IPS-18a (cell line): ENCODE measurements around the gene ADRA2A.

Experiments used
- H3K27ac ChIP-seq: one replicate; pipeline ENCODE4 v1.5.1; 2013; ENCODE audit warnings: low read length
- H3K27me3 ChIP-seq: one replicate; pipeline ENCODE4 v1.6.1; 2013; ENCODE audit warnings: mild to moderate bottlenecking, low read length; ENCODE audit not compliant: control insufficient read depth, insufficient read depth
- H3K36me3 ChIP-seq: one replicate; pipeline ENCODE4 v1.6.1; 2013; ENCODE audit warnings: low read depth, low read length; ENCODE audit not compliant: control insufficient read depth
- H3K4me1 ChIP-seq: one replicate; pipeline ENCODE4 v1.6.1; 2013; ENCODE audit warnings: low read depth, low read length; ENCODE audit not compliant: control insufficient read depth
- H3K4me3 ChIP-seq: one replicate; pipeline ENCODE4 v1.5.1; 2013; ENCODE audit warnings: low read length
- H3K9ac ChIP-seq: one replicate; pipeline ENCODE4 v1.6.1; 2013; ENCODE audit warnings: mild to moderate bottlenecking, low read length, moderate library complexity
- H3K9me3 ChIP-seq: one replicate; pipeline ENCODE4 v1.6.1; 2013; ENCODE audit warnings: low read depth, low read length; ENCODE audit not compliant: control insufficient read depth

ADRA2A gene

DNA sequence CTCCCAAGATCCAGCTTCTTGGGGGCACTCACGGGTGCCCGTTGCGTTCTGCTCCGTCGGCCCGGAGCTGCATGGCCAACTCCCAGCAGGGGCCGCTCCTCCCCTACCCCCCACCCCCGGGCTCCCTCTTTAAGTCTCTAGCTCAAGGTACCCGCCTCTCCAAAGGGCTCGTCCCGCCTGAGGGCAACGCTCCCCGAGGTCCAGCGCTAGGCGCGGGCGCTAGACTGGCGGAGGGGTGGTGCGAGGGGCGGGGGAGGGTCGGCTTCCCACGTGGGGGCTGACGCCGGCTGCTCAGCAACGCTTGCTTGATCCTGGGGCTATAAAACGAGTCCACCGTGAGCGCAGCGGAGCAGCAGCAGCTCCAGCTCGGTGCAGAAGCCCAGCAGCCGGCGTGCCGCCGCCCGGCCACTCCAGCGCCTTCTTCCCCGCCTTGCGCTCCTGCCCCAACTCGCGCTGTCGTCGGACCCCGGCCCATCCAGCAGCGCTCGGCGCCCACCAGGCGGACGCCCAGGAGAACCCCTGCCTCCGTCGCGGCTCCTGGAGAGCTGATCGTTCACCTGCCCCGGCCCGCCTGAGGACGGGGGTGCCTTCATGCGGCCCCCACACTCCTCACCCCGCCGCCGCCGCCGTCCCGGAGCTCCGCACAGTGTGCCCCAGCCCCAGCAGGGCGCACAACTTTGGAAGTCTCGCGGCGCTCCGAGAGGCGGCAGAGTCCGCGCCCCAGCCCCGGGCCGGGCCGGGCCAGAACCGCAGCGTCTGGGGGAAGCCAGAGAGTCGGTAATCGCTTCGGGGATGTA lies at the start of gene ADRA2A:
TSS of gene ADRA2A (plus strand) at position 348 of the 797 bp plus-strand sequence. CDS start 968 bp downstream, outside the sequence.
- Histone ChIP-seq H3K9ac (peak within 1 kb of the TSS; percentile 42), H3K4me3 (peak within 1 kb of the TSS; percentile 79), H3K27me3 (peaks cover 24% of the 10 kb centered on the region), H3K27ac (no peak within 1 kb of the TSS), H3K36me3 (no peaks in the 10 kb centered on the region), H3K4me1 (no peaks in the 10 kb centered on the region), H3K9me3 (no peaks in the 10 kb centered on the region)

DNA sequence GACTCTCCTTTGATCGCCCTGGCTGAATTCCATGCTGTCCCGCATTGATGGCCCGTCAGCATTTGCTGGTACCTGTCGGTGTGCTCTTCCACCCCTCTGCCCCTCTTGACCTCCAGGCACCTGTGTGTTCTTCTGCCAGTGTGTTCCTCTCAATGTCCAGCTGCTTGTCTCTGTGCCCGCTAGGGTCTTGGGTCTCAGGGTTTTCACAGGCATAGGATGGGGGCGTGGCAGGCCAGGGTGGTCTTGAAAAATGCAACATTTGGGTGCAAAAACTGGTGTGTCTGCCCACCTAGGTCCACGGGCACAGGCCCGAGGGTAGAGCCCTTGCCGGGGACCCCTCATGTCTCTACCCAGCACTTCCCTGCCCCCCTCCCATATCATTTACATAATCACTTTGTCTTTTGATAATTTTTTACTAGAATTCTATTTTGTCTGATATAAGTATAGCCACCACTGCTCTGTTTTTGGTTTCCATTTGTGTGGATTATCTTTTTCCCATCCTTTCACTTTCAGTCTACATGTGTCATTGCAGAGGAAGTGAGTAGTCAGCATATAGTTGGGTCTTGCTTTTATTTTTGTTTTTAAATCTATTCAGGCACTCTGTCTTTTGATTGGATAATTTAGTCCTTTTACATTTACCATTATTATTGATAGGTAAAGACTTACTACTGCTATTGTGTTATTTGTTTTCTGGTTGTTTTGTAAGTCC lies 46.6 kb upstream of the ADRA2A start:
- H3K9ac ChIP-seq: no peak overlapping the region
- H3K4me3 ChIP-seq: no peak overlapping the region
- H3K27ac ChIP-seq: no peak overlapping the region
- H3K4me1 ChIP-seq: no peaks in the 10 kb centered on the region
- no peaks in the 10 kb centered on the region for H3K9me3 ChIP-seq
- H3K27me3 ChIP-seq: no peaks in the 10 kb centered on the region
- no peaks in the 10 kb centered on the region for H3K36me3 ChIP-seq

DNA sequence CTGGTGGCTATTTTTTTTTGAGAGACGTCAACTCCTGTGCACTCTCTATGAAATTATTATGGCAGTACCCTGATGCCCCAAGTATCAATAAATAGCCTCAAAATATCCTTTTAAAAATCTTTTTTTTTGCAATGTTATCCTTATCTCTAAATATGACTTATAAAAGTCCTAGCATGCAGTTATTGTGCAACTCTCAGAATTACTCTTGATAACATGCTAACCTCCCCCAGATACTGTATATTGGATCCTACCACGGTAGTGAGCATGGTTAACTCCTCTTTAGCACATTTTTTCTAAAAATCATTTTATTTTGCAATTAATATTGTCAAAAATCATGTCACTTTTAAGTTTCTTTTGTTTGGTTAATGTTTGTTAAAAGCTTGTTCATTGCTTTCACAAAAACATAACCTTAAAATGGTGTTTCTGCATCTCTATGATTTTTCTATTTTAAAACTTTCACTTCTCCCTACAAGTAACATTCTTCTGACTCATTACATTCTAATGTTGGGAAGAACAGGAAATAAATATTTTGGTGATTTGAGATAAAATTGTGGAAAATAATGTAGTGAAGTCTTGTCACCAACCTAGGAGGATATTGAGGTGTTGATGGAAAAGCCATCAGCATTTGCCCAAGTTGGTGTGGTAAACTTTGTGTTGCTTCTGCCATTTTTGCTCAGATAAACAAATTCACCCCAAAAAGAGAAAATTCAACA lies 42.1 kb upstream of the ADRA2A start:
- Histone ChIP-seq H3K9ac (no peak overlapping the region), H3K27ac (no peak overlapping the region), H3K9me3 (peaks cover 5% of the 10 kb centered on the region), H3K4me1 (no peaks in the 10 kb centered on the region), H3K36me3 (no peaks in the 10 kb centered on the region), H3K27me3 (no peaks in the 10 kb centered on the region), H3K4me3 (no peak overlapping the region)

DNA sequence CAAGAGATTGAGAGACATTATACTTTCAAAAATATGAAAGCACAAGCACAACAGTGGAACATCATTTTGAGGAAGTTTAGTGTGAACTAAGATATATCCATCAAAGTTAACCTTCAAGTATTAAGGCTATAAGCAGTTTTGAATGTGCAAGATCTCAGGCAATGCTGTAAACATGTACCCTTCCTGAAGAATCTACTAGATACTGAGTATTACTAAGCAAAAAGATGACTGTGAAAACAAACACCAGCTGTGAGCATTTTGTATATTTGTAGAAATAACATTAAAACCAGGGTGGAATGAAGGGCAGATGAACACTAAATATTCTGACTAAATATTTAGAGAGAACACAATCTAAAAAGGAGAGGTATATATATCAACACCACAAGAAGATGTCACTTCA lies 41.3 kb upstream of the ADRA2A start:
- peaks cover 8% of the 10 kb centered on the region for H3K9me3 ChIP-seq
- H3K27me3 ChIP-seq: no peaks in the 10 kb centered on the region
- no peak overlapping the region for H3K9ac ChIP-seq
- H3K4me3 ChIP-seq: no peak overlapping the region
- no peaks in the 10 kb centered on the region for H3K36me3 ChIP-seq
- H3K4me1 ChIP-seq: no peaks in the 10 kb centered on the region
- no peak overlapping the region for H3K27ac ChIP-seq

DNA sequence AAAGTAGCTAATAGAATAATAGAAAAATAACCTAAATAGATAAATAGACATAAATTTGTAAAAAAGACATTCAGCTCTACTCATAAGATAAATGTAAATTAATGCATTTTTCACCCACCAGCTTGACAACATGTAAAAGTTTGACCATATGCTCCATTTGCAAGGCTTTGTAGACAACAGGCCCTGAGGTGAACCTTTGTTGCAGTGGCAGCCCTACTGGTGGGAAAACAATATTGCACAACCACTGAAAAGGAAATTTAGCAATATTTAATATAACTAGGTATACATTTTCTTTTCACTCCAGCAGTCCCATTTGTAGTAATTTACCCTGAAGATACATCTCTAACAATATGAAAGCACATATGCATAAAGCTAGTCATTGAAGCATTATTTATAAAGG lies 39.0 kb upstream of the ADRA2A start:
- no peak overlapping the region for H3K9ac ChIP-seq
- H3K9me3 ChIP-seq: peaks cover 11% of the 10 kb centered on the region
- H3K27ac ChIP-seq: no peak overlapping the region
- no peak overlapping the region for H3K4me3 ChIP-seq
- no peaks in the 10 kb centered on the region for H3K36me3 ChIP-seq
- H3K4me1 ChIP-seq: no peaks in the 10 kb centered on the region
- no peaks in the 10 kb centered on the region for H3K27me3 ChIP-seq

DNA sequence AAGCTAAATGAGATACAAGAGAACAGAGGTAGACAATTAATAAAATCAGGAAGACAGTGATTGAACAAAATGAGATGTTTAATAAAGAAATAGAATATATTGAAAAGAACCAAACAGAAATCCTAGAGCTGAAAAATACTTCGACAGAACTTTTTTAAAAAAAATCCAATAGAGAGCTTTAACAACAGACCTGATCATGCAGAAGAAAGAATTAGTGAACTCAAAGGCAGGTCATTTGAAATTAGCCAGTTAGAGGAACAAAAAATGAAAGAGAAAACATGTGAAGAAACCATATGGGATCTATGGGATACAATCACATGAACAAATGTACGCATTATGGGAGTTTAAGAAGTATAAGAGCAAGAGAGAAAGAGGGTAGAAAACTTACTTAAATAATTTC lies 37.3 kb upstream of the ADRA2A start:
- Histone ChIP-seq H3K36me3 (no peaks in the 10 kb centered on the region), H3K9me3 (peaks cover 11% of the 10 kb centered on the region), H3K9ac (no peak overlapping the region), H3K27me3 (no peaks in the 10 kb centered on the region), H3K4me3 (no peak overlapping the region), H3K27ac (no peak overlapping the region), H3K4me1 (no peaks in the 10 kb centered on the region)

DNA sequence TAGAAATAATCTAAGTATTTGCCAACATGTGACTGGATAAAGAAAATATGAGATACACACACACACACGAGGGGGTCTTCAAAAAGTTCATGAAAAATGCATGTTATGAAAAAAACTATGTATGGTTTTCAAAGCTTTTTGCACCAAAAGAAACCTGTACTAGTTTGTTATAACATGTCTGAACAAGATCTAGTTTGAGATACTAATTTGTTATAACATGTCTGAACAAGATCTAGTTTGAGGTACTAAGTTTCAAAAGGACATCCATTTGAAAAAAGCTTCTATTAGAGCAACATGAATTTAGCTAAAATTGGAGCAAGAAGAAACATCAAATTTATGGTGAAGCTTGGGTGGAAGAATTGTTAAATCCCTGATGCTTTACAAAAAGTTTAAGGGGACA lies 19.8 kb upstream of the ADRA2A start:
- peaks cover 8% of the 10 kb centered on the region for H3K9me3 ChIP-seq
- no peaks in the 10 kb centered on the region for H3K36me3 ChIP-seq
- no peak overlapping the region for H3K4me3 ChIP-seq
- no peak overlapping the region for H3K27ac ChIP-seq
- H3K4me1 ChIP-seq: no peaks in the 10 kb centered on the region
- no peaks in the 10 kb centered on the region for H3K27me3 ChIP-seq
- no peak overlapping the region for H3K9ac ChIP-seq

DNA sequence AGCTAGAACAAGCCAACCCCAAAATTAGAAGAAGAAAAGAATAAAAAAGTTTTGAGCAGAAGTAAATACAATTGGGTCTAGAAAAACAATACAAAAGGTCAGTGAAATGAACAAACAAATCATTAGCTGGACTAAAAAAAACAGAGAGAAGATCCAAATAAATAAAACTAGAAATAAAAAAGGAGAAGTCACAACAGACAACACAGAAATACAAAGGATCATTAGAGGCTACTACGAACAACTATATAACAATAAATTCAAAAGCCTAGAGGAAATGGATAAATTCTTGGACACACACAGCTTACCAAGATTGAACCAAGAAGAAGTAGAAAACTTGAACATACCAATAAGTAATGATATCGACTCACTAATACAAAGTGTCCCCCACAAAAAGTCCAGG lies 13.4 kb upstream of the ADRA2A start:
- H3K4me3 ChIP-seq: no peak overlapping the region
- H3K4me1 ChIP-seq: no peaks in the 10 kb centered on the region
- H3K9ac ChIP-seq: no peak overlapping the region
- H3K27me3 ChIP-seq: no peaks in the 10 kb centered on the region
- no peaks in the 10 kb centered on the region for H3K36me3 ChIP-seq
- no peak overlapping the region for H3K27ac ChIP-seq
- no peaks in the 10 kb centered on the region for H3K9me3 ChIP-seq

DNA sequence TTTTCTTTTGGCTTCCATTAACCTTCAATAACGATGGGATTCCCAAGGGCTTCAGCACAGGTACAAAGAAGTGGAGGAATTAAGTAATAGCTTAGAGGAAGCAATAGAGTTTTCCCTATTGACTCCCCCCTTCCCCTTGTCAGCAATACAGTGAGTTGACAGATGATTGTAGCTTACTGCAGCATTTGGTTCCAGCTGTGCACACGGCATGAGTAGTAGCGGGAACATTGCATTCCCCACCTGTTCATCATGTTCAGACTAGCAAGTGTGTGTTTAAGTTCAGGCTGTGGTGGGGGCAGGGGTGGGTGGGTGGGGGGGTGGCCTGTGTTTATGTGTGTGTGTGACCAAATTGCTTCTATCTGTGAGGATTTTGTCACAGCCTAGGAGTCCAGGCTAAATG lies 4.6 kb upstream of the ADRA2A start:
- Histone ChIP-seq H3K4me1 (no peaks in the 10 kb centered on the region), H3K27me3 (peaks cover 11% of the 10 kb centered on the region), H3K9ac (no peak overlapping the region), H3K4me3 (no peak overlapping the region), H3K36me3 (no peaks in the 10 kb centered on the region), H3K27ac (no peak overlapping the region), H3K9me3 (no peaks in the 10 kb centered on the region)

DNA sequence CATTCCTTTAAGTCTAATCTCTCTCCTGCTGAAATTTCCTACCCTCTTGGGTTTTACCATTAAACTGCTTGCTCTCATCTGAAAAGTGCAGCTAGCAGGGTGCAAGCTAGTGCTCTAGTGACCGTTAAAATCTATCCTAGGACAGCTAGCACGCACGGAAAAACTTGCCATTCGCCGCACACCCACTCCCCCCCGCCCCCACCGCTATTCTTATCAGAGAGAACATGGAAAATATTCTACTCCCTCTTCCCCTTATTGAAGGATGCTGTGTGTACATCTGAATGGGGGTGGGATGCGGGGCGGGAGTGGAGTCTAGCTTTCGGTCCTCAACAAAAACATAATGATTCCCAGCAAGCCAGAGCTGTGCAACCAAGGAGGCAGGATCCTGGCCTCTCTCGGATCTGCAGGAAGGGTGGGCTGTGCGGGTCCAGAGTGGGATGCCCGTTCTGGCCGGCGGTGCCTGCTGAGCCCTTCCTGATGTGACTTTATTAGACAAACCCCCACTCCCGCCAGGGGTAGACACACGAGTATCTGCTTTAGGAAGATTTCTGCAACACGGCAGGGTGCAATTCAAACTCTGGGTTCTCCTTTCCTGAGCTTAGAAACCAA lies 1.1 kb upstream of the ADRA2A start:
- Histone ChIP-seq H3K4me1 (no peaks in the 10 kb centered on the region), H3K4me3 (peak overlapping the region; percentile 79), H3K36me3 (no peaks in the 10 kb centered on the region), H3K9ac (no peak overlapping the region), H3K9me3 (no peaks in the 10 kb centered on the region), H3K27me3 (peaks cover 24% of the 10 kb centered on the region), H3K27ac (no peak overlapping the region)

DNA sequence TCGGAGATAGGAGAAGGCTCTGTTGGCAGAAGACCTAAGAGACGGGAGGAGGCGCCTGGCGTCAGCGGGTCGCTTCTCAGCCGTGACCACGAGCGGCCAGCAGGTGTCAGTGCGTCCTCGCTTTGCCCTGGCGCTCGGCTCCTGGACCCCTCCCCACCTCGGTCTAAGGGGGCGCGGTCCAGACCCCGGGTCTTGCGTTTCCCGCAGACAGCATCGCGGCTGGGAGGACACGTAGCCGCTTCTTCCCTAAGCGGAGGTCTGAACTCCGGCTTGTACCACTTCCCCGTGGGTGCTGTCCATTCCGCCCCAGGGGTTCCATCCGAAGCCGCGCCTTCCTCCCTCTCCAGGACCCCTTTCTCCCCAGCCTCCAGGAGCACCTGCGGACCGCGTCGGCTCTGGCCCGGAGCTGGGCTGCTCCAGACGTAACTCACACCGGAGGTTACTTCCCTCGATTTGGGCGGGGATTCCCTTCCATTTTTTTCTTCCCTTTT lies 593 bp upstream of the ADRA2A start:
- no peaks in the 10 kb centered on the region for H3K36me3 ChIP-seq
- no peaks in the 10 kb centered on the region for H3K4me1 ChIP-seq
- H3K9me3 ChIP-seq: no peaks in the 10 kb centered on the region
- H3K4me3 ChIP-seq: peak overlapping the region; percentile 79
- peaks cover 24% of the 10 kb centered on the region for H3K27me3 ChIP-seq
- no peak overlapping the region for H3K27ac ChIP-seq
- peak overlapping the region; percentile 42 for H3K9ac ChIP-seq
